Renal cortical epithelial cell (primary cell): ENCODE results near the gene SMARCB1. TPM values are rescaled to one million over a fixed set of nuclear protein-coding genes. Genes with fewer than 3 reads are reported as not detected.
"Not testable (repeated sequence)": the region's sequence is repeated elsewhere in the genome, so short reads cannot be mapped to it uniquely, and the experiment has no call there.

Experiments used
- DNase-seq: peaks from one replicate; pipeline ENCODE4 v3.0.0-alpha.2; 2011; ENCODE audit warnings: low read depth
- total RNA-seq: library from RNA; depleted of rRNA; stranded (reverse); fragments of >200 nt; gene quantifications from 2 replicates; pipeline ENCODE4 v1.2.3, GENCODE V29; 2014

SMARCB1 gene
- total RNA-seq, 1 donor from 2014 or later = 35.2 TPM

- no peak for DNase-seq
Observed at GRCh38 chr22:23846081-23846469, 59.3 kb downstream of the SMARCB1 start.

DNA sequence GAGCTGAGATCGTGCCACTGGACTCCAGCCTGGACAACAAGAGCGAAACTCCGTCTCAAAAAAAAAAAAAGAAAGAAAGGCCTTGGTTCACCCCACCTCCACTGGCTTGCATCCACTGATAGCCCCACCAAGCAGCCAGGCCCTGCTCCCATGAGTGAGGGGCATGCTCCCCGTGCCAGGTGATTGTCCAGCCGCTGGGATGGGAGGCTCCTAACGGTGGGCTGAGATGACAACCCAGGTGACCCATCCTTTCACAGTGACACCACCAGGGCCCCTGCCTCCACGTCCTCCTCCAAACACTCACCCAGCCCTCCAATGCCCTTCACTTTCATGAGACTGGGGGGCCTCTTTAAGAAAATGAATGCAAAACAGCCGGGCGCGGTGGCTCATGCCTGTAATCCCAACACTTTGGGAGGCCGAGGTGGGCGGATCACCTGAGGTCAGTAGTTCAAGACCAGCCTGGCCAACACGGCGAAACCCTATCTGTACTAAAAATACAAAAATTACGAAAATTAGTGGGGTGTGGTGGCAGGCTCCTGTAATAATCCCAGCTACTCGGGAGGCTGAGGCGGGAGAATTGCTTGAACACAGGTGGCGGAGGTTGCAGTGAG lies 60.6 kb downstream of the SMARCB1 start:
- no peak for DNase-seq

DNA sequence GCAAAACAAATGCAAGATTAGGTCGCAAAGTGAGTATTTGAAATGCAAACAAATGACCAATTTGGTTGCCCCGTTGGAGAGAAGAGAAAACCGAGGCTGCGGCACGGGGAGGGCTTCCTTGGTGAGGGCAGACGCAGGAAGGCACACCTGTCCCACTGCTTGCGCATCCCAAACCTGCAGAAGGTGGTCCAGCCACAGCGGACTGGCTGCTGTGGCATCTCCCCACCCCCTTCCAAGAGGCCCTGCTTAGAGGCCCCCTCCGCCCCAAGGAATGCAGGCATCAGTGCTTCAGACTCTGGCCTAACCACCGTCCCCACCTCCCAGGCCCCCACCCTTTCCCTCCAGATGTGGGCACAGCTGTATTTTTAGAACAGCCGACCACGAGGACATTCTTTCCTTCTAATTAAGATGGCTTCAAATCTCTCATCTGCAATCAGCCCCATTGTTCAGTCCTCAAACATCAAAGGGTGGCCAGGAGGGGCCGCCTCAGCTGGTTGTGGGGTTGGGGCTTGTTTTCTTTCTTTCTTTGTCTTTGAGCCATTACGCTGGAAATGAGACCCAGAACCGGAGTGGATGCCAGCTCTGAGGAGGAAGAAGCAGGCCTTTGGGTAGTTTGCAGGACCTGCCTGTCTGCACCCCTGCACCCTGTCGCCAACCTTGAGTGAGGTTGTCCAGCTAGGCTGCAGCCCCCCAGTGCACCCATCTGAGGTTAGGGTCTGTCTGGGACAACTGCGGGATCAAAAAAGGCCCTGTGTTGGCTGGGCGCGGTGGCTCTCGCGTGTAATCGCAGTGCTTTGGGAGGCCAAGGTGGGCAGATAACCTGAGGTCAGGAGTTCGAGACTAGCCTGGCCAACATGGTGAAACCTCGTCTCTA lies 61.5 kb downstream of the SMARCB1 start:
- DNase-seq = no peak

- DNase-seq = peak; percentile 19
Observed at GRCh38 chr22:23849009-23850006, 62.5 kb downstream of the SMARCB1 start.

DNA sequence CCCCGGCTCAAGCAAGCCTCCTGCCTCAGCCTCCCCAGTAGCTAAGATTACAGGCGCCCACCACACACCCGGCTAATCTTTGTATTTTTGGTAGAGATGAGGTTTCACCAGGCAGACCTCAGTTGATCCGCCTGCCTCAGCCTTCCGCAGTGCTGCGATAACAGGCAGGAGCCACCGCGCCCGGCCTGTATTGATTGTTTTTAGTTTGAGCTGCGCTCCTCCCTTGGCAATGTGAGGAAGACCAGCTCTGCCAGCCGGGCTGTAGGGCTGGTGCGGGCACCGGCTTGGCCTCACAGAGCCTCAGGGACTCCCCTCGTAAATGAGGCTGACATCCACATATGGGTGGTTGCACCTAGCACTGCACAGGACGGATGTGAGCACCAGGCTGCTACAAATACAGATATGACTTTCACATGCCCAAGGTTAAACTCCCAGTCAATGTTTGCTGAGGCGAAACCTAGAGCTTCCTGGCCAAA lies 63.4 kb downstream of the SMARCB1 start:
- DNase-seq = peak; percentile 18

- DNase-seq = peak; percentile 84
Observed at GRCh38 chr22:23856721-23857605, 70.2 kb downstream of the SMARCB1 start.

DNA sequence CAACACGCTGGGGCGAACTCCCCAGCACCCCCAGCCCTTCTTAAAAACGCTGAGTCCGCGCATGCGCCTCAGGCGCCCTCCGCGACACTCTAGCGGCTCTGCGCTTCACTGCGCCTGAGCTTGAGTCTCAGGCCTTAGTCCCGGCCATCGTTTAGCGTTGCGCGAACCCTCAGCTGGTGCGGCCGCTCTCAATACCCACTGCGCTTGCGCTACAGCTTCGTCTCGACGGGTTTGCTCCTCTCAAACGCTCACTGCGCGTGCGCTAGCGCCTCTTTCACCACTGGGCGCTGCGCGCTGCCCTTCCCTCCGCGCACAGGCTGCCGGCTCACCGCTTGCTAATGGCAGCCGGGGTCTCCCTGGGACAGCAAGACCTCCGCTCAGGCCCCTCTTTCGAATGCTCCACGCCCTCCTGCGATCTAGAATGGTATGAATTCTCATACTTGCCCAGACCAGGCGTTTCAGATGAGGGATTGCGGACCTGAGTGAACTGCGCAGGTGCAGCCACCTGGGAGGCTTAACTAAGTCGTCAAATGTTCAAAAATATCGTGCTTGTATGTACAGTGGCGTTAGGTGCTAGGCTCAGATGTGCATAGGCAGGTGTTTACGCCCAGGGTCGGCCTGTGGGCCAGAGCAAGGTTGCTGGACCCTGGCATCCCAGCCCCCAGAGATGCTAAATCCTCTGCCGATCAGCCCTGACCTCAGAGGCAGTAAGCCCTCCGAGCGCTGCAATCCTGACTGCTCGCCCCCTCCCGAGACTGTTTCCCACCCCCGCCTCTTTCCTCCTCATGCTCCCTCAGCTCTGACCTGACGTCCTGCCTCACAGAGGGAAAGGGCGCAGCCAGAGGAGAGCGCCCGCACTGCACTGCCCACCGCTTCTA lies 71.1 kb downstream of the SMARCB1 start, which contains the start of gene SLC2A11:
Gene SLC2A11, plus strand, starts transcription at position 270 of the 878 bp plus-strand sequence. Its CDS starts 125 bp downstream, at position 395.
- DNase-seq = peak; percentile 94

- no peak for DNase-seq
Observed at GRCh38 chr22:23858484-23858815, 71.7 kb downstream of the SMARCB1 start.

GRCh38 chr22:23859201-23859600 lies 72.4 kb downstream of the SMARCB1 start:
- DNase-seq = no peak

DNA sequence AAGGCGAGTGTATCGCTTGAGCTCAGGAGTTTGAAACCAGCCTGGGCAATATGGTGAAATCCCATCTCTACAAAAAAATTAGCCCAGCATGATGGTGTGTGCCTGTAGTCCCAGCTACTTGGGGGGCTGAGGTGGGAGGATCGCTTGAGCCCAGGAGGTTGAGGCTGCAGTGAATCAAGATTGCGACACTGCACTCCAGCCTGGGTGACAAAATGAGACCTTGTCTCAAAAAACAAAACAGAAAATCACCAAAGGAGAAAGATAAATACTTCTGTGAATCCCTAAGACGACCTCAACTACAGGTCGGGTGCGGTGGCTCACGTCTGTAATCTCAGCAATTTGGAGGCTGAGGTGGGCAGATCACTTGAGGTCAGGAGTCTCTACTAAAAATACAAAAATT lies 73.4 kb downstream of the SMARCB1 start:
- not testable (repeated sequence) for DNase-seq

GRCh38 chr22:23862103-23862502 lies 75.3 kb downstream of the SMARCB1 start:
- DNase-seq = peak; percentile 40

- DNase-seq = not testable (repeated sequence)
Observed at GRCh38 chr22:23864499-23865154, 77.9 kb downstream of the SMARCB1 start.

GRCh38 chr22:23868580-23868979 lies 81.8 kb downstream of the SMARCB1 start:
- no peak for DNase-seq

GRCh38 chr22:23874871-23875270 lies 88.1 kb downstream of the SMARCB1 start:
- no peak for DNase-seq

- DNase-seq = no peak
Observed at GRCh38 chr22:23875801-23876200, 89.0 kb downstream of the SMARCB1 start.

DNA sequence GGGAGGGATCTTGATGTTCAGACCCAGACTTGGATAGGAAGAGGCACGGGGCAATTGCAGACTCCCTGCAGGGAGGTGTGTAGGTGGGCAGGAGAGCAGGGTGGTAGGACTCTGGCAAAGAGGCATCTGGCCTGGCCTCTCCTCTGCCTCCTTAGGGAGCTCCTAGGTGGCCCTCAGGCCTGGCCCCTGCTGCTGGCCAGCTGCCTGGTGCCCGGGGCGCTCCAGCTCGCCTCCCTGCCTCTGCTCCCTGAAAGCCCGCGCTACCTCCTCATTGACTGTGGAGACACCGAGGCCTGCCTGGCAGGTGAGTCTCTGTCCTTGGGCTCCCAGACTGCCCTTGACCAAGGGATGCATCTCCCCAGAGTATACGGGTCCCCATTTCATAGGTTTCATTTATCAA lies 90.8 kb downstream of the SMARCB1 start:
- no peak for DNase-seq

DNA sequence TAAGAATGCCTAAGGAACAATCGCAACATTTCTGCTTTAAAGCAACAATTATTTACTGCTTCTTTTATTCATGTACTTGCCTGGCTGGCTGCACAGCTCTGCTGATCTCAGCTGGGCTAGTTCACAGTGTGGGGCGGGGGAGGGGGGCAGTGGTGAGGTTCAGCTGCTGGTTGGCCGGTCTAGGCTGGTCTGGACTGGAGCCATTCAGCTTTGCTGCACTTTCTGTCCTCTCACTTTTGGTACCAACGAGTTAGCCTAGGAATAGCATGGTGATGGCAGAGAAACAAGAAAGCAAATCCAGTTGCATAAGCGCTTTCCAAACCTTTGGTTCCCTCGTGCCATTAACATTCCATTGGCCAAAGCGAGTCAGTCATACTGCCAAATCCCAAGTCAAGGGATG lies 91.5 kb downstream of the SMARCB1 start:
- DNase-seq = peak; percentile 38

- no peak for DNase-seq
Observed at GRCh38 chr22:23882370-23882769, 95.6 kb downstream of the SMARCB1 start.

- DNase-seq = no peak
Observed at GRCh38 chr22:23883658-23884057, 96.9 kb downstream of the SMARCB1 start.
